T-helper 22 cell (primary cell): ENCODE data around the gene OR2AG2.

Source experiments
- DNase-seq: peaks from one replicate; pipeline ENCODE4 v3.0.0-alpha.2; 2020; ENCODE audit warnings: low read depth

OR2AG2 gene

DNA sequence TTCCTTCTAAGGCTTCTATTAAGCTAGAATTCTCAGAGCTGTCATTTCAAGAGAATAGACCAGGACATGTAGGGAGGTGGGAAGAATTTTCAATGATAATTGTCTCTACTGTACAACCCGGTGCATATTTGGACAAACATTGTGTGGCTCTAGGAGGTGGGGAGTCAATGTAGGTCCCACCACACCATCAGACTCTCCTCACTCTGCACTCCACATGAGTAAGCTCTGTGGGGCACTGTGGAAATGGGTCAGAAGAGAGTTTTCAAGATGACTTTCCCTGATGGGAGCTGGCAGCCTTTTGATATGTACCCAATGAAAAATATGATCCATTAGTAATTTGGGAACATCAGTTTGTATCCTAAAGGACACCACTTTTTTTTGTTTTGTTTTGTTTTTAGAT is 33.2 kb downstream of the OR2AG2 start:
- no peak for DNase-seq

DNA sequence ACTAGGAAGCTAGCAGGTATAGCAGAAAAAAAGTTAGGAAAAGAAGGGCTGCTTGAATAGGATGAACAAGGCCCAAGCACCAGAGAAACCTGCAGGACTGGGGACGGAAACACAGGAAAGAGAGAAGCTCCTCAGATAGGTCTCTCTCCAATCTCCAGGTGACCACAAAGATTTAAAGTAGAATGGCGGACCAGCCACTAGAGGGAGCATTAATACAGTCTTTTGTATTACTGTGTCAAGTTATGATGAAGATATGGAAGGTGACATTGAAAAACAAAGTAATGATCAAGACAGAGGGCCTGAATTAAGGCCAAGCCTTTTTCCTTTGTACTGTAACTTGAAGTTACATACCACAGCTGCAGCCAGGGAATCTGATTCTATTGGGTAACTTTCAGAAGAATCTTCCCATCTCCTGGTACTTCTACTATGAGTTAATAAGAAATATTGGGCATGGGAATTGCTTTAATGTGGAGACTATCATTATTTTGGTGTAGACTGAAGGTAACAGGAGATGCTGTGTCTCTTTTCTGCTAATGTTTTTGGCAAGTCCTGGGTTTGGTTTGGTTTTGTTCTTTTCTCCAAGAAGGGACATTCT is 33.8 kb downstream of the OR2AG2 start:
- DNase-seq, result peak; percentile 46

- DNase-seq, result no peak
Observed at GRCh38 chr11:6736495-6737121, 35.2 kb downstream of the OR2AG2 start.

GRCh38 chr11:6735306-6735705 is 36.5 kb downstream of the OR2AG2 start:
- no peak for DNase-seq

GRCh38 chr11:6734616-6735015 is 37.2 kb downstream of the OR2AG2 start:
- peak; percentile 5 for DNase-seq

GRCh38 chr11:6733326-6734275 is 38.2 kb downstream of the OR2AG2 start:
- DNase-seq, result peak; percentile 17

DNA sequence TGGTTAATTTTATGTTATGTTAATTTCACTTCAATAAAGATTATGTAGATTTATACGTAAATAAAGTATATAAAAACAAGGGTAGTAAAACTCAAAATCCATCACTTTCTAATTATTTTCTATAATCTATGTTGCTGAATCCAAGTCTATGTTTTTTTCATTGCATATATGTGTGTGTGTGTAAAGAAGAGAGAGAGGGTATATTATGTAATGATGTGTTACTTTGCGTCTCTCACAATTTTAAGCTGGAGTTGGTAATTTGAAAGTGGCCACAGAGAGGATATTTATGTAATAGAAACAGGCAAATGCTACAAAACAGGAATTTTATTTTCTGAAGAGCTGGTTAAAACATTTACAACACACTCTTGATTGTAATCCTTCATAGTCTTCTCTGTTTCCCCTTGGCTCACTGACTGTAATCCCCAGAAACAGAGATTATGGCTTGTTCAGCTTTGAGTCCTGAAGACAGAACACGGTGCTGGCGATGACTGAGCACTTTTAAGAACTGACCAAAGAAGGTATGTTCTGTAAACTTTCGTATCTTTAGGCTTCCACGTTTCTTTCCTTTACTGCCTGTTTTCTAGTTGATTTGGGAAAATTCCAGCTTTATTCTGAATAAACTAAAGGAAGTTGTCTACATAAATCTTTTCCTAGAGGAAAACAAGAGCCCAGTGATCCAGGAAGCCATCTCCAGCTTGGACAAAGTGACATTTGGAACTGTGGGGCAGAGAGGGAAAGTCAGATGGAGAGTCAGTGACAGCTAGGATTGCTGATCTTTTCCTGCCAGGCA is 43.6 kb downstream of the OR2AG2 start:
- DNase-seq, result no peak

GRCh38 chr11:6725386-6725896 is 46.3 kb downstream of the OR2AG2 start:
- no peak for DNase-seq

GRCh38 chr11:6724013-6724412 is 47.8 kb downstream of the OR2AG2 start:
- DNase-seq, result no peak

- no peak for DNase-seq
Observed at GRCh38 chr11:6721343-6721742, 50.4 kb downstream of the OR2AG2 start.

GRCh38 chr11:6719576-6719975 is 52.2 kb downstream of the OR2AG2 start:
- DNase-seq, result no peak

- DNase-seq, result no peak
Observed at GRCh38 chr11:6717426-6717825, 54.4 kb downstream of the OR2AG2 start.
